ENCODE measurements around the gene HIVEP3.

The HIVEP3 gene

GRCh38 chr1:41666981-41667631 is 251.6 kb downstream of the HIVEP3 start:
- no peak for DNase-seq (ENCODE audit: low read depth in 2 of 2)

- DNase-seq (ENCODE audit: low read depth in 2 of 2), result no peak
These were observed 252.5 kb downstream of the HIVEP3 start for GRCh38 chr1:41665962-41666917.

- peak in 1 of 2 experiments; percentile 70 for DNase-seq (ENCODE audit: low read depth in 2 of 2)
These were observed 253.7 kb downstream of the HIVEP3 start for GRCh38 chr1:41664861-41665640.

- DNase-seq (ENCODE audit: low read depth in 2 of 2), result no peak
These were observed 254.9 kb downstream of the HIVEP3 start for GRCh38 chr1:41663671-41664400.

GRCh38 chr1:41662765-41663437 is 255.8 kb downstream of the HIVEP3 start:
- no peak for DNase-seq (ENCODE audit: low read depth in 2 of 2)

- DNase-seq (ENCODE audit: low read depth in 2 of 2), result peak in 1 of 2 experiments; percentile 63
These were observed 256.5 kb downstream of the HIVEP3 start for GRCh38 chr1:41662061-41662764.

GRCh38 chr1:41661428-41662060 is 257.2 kb downstream of the HIVEP3 start:
- no peak for DNase-seq (ENCODE audit: low read depth in 2 of 2)

- DNase-seq (ENCODE audit: low read depth in 2 of 2), result no peak
These were observed 257.9 kb downstream of the HIVEP3 start for GRCh38 chr1:41660570-41661427.

GRCh38 chr1:41659903-41660302 is 258.8 kb downstream of the HIVEP3 start:
- no peak for DNase-seq (ENCODE audit: low read depth in 2 of 2)

GRCh38 chr1:41659159-41659495 is 259.6 kb downstream of the HIVEP3 start:
- no peak for DNase-seq (ENCODE audit: low read depth in 2 of 2)

- DNase-seq (ENCODE audit: low read depth in 2 of 2), result no peak
These were observed 260.1 kb downstream of the HIVEP3 start for GRCh38 chr1:41658431-41659158.

- DNase-seq (ENCODE audit: low read depth in 2 of 2), result no peak
These were observed 260.9 kb downstream of the HIVEP3 start for GRCh38 chr1:41657679-41658295.

GRCh38 chr1:41656825-41657500 is 261.8 kb downstream of the HIVEP3 start:
- no peak for DNase-seq (ENCODE audit: low read depth in 2 of 2)

GRCh38 chr1:41656068-41656467 is 262.7 kb downstream of the HIVEP3 start:
- no peak for DNase-seq (ENCODE audit: low read depth in 2 of 2)

- no peak for DNase-seq (ENCODE audit: low read depth in 2 of 2)
These were observed 263.1 kb downstream of the HIVEP3 start for GRCh38 chr1:41655632-41656031.

GRCh38 chr1:41653574-41653973 is 265.1 kb downstream of the HIVEP3 start:
- DNase-seq (ENCODE audit: low read depth in 2 of 2), result no peak

All from fibroblast of skin of left quadriceps (primary cell).